ENCODE data around the gene TAF15.

TAF15 gene

DNA sequence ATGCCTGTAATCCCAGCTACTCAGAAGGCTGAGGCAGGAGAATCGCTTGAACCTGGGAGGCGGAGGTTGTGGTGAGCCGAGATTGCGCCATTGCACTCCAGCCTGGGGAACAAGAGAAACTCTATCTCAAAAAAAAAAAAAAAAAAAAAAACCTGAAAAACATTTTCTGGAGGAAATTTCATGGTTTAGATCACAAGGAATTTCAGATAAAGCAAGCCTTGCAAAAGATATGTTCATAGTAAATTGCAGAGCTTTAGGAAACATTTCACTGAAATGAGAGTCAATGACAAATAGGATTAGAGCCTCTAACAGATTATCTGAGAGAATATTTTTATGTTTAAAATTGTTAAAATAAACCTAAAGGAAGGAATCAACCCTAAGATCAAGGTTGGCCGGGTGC, 3.2 kb downstream of the TAF15 start:
- no peaks in the 10 kb centered on the region for H3K9me3 Mint-ChIP-seq
- H3K4me1 Mint-ChIP-seq: peaks cover 42% of the 10 kb centered on the region
- peaks cover 8% of the 10 kb centered on the region for H3K27me3 Mint-ChIP-seq (ENCODE audit: low read depth)
- H3K36me3 Mint-ChIP-seq (ENCODE audit: low read depth): peaks cover 26% of the 10 kb centered on the region
- no peak overlapping the region for H3K27ac Mint-ChIP-seq
- H3K4me3 Mint-ChIP-seq: no peak overlapping the region
- TF ChIP-seq, protein P1, sequence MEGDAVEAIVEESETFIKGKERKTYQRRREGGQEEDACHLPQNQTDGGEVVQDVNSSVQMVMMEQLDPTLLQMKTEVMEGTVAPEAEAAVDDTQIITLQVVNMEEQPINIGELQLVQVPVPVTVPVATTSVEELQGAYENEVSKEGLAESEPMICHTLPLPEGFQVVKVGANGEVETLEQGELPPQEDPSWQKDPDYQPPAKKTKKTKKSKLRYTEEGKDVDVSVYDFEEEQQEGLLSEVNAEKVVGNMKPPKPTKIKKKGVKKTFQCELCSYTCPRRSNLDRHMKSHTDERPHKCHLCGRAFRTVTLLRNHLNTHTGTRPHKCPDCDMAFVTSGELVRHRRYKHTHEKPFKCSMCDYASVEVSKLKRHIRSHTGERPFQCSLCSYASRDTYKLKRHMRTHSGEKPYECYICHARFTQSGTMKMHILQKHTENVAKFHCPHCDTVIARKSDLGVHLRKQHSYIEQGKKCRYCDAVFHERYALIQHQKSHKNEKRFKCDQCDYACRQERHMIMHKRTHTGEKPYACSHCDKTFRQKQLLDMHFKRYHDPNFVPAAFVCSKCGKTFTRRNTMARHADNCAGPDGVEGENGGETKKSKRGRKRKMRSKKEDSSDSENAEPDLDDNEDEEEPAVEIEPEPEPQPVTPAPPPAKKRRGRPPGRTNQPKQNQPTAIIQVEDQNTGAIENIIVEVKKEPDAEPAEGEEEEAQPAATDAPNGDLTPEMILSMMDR (IDR thresholded peaks at IDR 0.05; ENCODE audit: unreplicated experiment in 3 of 3): no peak

GRCh38 chr17:35816723-35817122, 7.4 kb downstream of the TAF15 start:
- H3K9me3 Mint-ChIP-seq: no peaks in the 10 kb centered on the region
- TF ChIP-seq, protein P1 (IDR thresholded peaks at IDR 0.05; ENCODE audit: unreplicated experiment in 3 of 3): no peak
- peaks cover 58% of the 10 kb centered on the region for H3K36me3 Mint-ChIP-seq (ENCODE audit: low read depth)
- H3K27me3 Mint-ChIP-seq (ENCODE audit: low read depth): no peaks in the 10 kb centered on the region
- no peak overlapping the region for H3K4me3 Mint-ChIP-seq
- H3K4me1 Mint-ChIP-seq: peaks cover 21% of the 10 kb centered on the region
- H3K27ac Mint-ChIP-seq: no peak overlapping the region

DNA sequence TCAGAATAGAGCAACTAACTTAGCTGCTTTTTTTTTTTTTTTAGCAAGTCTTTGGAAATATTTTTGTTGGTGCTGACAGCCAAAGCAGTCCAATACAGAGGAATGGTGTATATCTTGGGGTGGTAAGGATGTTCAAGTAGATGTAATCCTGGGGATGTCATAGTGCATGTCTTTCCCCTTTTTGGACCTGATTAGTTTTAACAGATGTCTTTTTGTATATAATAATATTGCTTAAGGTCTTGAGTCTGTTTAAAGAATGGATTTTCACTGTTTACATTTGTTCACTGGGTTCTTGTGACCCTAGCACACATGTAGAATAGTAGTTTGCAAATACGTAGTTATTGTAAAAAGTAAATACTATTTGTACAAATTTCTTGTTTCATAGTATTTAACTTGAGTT, 7.9 kb downstream of the TAF15 start:
- Mint-ChIP-seq H3K36me3 (ENCODE audit: low read depth) (peaks cover 62% of the 10 kb centered on the region), H3K27ac (no peak overlapping the region), H3K9me3 (no peaks in the 10 kb centered on the region), H3K4me1 (peaks cover 21% of the 10 kb centered on the region), H3K4me3 (no peak overlapping the region), H3K27me3 (ENCODE audit: low read depth) (no peaks in the 10 kb centered on the region)
- TF ChIP-seq, protein P1 (IDR thresholded peaks at IDR 0.05; ENCODE audit: unreplicated experiment in 3 of 3): no peak

DNA sequence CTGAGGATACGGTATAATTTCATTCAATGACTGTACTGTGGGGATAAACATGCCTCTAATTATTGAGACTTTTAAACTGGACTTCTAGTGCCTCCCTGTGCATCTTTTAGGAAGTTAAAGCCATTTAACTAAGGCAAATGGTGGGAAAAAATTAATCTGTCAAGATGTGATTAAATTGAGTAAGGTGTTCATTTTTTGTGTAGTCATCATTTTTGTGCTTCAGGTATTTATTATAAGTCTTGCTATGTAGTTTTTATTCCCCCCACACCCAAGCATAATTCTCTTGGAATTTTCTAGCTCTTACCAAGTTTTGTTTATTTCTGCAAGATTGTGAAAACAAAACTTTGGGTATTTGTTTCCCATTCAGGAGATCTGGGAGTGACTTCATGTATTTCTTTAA, 10.2 kb downstream of the TAF15 start:
- no peak overlapping the region for H3K27ac Mint-ChIP-seq
- no peaks in the 10 kb centered on the region for H3K27me3 Mint-ChIP-seq (ENCODE audit: low read depth)
- H3K9me3 Mint-ChIP-seq: no peaks in the 10 kb centered on the region
- TF ChIP-seq, protein P1 (IDR thresholded peaks at IDR 0.05; ENCODE audit: unreplicated experiment in 3 of 3): no peak
- H3K36me3 Mint-ChIP-seq (ENCODE audit: low read depth): peaks cover 71% of the 10 kb centered on the region
- H3K4me1 Mint-ChIP-seq: peaks cover 11% of the 10 kb centered on the region
- H3K4me3 Mint-ChIP-seq: no peak overlapping the region

GRCh38 chr17:35821308-35821707, 12.0 kb downstream of the TAF15 start:
- H3K27me3 Mint-ChIP-seq (ENCODE audit: low read depth): no peaks in the 10 kb centered on the region
- TF ChIP-seq, protein P1 (IDR thresholded peaks at IDR 0.05; ENCODE audit: unreplicated experiment in 3 of 3): no peak
- H3K36me3 Mint-ChIP-seq (ENCODE audit: low read depth): peaks cover 81% of the 10 kb centered on the region
- H3K4me1 Mint-ChIP-seq: no peaks in the 10 kb centered on the region
- no peaks in the 10 kb centered on the region for H3K9me3 Mint-ChIP-seq
- no peak overlapping the region for H3K27ac Mint-ChIP-seq
- no peak overlapping the region for H3K4me3 Mint-ChIP-seq

DNA sequence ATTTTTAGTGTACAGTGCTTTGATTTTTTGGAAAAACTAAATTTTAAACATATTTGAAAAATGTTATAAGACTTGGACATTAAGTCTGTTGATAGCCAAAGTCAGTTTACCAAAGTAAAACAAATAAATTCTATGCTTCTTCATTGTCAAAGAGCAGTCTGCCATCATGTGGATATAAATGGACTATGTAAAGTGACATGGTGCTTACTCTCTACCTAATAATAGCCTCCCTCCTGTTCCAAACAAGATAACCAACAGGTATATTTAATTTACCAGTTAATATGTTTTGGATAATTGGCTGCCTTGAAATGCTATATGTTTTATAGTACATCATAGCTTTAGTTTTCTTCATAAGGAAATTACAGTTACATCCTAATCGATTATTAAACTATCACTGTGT, 15.9 kb downstream of the TAF15 start:
- Mint-ChIP-seq H3K4me1 (no peaks in the 10 kb centered on the region), H3K27ac (no peak overlapping the region), H3K27me3 (ENCODE audit: low read depth) (no peaks in the 10 kb centered on the region), H3K36me3 (ENCODE audit: low read depth) (peaks cover 78% of the 10 kb centered on the region), H3K4me3 (no peak overlapping the region), H3K9me3 (no peaks in the 10 kb centered on the region)
- TF ChIP-seq, protein P1 (IDR thresholded peaks at IDR 0.05; ENCODE audit: unreplicated experiment in 3 of 3): no peak

Measured in nephron (organoid).